Measurements from ENCODE around the gene GAS7.

DNA sequence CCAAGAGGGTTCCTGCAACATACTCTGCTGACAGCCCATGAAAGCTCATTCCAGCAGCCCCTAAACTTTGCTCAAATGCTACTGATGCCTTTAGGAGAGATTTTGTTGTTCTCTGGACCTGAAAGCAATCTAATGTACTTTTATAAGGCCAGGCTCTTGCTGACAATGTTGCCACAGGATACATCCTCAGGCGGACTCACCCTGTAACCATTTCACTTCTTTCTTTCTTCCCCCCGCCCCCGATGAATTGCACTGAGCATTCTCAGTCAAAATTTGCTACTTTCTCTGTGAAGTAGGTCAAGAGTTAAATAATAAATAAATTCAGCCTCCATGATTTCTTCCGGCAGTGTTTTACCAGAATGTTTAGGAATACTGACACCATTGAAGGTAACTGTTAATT is 1.5 kb downstream of the GAS7 start:
- TF ChIP-seq CTCF (IDR thresholded peaks at IDR 0.05 in 2 of 3, conservative IDR thresholded peaks at IDR 0.05 in 1 of 3; ENCODE audit: borderline replicate concordance in 1 of 3, insufficient read depth in 1 of 3, low read depth in 2 of 3, low read length in 2 of 3) (no peak), POLR2A (IDR thresholded peaks at IDR 0.05; ENCODE audit: borderline replicate concordance, extremely low read depth, insufficient read depth, insufficient read length) (no peak), EZH2phosphoT487 (IDR thresholded peaks at IDR 0.05; ENCODE audit: borderline replicate concordance) (no peak), JUND (IDR thresholded peaks at IDR 0.05) (no peak), ZNF274 (IDR thresholded peaks at IDR 0.05; ENCODE audit: low read depth, low read length) (no peak), FOSL1 (IDR thresholded peaks at IDR 0.05; ENCODE audit: low read depth) (no peak)
- TF ChIP-seq, protein P1, sequence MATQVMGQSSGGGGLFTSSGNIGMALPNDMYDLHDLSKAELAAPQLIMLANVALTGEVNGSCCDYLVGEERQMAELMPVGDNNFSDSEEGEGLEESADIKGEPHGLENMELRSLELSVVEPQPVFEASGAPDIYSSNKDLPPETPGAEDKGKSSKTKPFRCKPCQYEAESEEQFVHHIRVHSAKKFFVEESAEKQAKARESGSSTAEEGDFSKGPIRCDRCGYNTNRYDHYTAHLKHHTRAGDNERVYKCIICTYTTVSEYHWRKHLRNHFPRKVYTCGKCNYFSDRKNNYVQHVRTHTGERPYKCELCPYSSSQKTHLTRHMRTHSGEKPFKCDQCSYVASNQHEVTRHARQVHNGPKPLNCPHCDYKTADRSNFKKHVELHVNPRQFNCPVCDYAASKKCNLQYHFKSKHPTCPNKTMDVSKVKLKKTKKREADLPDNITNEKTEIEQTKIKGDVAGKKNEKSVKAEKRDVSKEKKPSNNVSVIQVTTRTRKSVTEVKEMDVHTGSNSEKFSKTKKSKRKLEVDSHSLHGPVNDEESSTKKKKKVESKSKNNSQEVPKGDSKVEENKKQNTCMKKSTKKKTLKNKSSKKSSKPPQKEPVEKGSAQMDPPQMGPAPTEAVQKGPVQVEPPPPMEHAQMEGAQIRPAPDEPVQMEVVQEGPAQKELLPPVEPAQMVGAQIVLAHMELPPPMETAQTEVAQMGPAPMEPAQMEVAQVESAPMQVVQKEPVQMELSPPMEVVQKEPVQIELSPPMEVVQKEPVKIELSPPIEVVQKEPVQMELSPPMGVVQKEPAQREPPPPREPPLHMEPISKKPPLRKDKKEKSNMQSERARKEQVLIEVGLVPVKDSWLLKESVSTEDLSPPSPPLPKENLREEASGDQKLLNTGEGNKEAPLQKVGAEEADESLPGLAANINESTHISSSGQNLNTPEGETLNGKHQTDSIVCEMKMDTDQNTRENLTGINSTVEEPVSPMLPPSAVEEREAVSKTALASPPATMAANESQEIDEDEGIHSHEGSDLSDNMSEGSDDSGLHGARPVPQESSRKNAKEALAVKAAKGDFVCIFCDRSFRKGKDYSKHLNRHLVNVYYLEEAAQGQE (IDR thresholded peaks at IDR 0.05; ENCODE audit: low read depth) = no peak

All from HCT116 (cell line).